NT2/D1 (cell line): Measurements from ENCODE around the gene GRIN1.

Experiments used
- SUZ12 ChIP-seq: IDR thresholded peaks from 2 replicates; pipeline ENCODE4 v1.6.1; 2011; ENCODE audit not compliant: insufficient read length, insufficient read depth; ENCODE audit errors: extremely low read depth
- ZNF274 ChIP-seq: IDR thresholded peaks from 2 replicates; pipeline ENCODE4 v1.6.1; 2011; ENCODE audit warnings: mild to moderate bottlenecking, low read depth, low read length

DNA sequence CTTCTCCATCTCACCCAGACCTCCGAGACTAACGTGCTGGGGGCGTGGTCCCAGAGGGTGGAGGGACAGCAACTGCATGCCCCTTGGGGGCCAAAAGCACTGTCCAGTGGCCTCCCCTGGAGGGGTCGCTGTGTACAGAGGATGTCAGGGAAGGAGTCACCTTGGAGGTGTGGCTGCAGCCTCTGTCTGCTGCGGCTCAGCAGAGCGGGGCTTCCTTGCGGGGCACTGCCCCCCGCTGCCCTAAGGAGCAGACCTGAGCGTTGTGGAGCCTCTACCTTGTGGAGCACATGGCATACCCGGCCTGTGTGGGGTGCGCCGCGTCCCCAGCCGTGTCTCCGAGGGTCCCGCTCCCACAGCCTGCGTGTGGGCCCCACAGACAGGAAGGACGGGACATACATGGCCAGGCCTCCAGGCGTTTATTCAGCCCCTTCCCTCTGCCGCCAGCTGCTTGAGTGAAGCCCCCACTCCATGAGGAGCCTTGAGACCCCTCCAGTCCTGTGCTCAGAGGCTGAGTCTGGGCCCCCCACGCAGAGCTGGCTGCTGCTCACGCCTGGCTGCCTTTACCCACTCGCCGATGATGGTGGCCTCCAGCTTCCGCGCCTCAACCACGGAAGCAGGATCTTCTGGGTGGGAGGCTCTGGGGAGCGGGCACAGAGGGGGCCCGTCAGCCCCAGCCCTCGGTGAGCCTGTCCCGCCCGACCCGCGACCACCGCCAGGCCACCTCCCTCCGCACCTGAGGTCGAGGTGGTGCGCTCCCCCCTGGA is 28.6 kb upstream of the GRIN1 start:
- TF ChIP-seq ZNF274 (no peak), SUZ12 (no peak)
